Subcutaneous adipose tissue (tissue), 4 donors: ENCODE results near the gene PCLO. TPM values are rescaled to one million over a fixed set of nuclear protein-coding genes. Genes with fewer than 3 reads are reported as not detected.

Experiments
- CTCF ChIP-seq: fragments of 450-650 bp; IDR thresholded peaks from one replicate; pipeline ENCODE4 v1.5.1; 2016; ENCODE audit warnings: low read depth, mild to moderate bottlenecking, control low read depth, antibody characterized with exemption, moderate library complexity
- total RNA-seq, 4 donors: library from RNA; depleted of rRNA; stranded (reverse); fragments of >200 nt; gene quantifications; one replicate each; pipeline ENCODE4 v1.1.0, GENCODE V29; 2016

The PCLO gene
- total RNA-seq, 4 donors from 2014 or later, result 0.34 to 13.8 (median 4.2) TPM

- TF ChIP-seq CTCF, result no peak
Measured at GRCh38 chr7:83156006-83156405, 6.7 kb downstream of the PCLO start.

- no peak for TF ChIP-seq CTCF
Measured at GRCh38 chr7:83155407-83155806, 7.3 kb downstream of the PCLO start.

- no peak for TF ChIP-seq CTCF
Measured at GRCh38 chr7:83153419-83153818, 9.3 kb downstream of the PCLO start.

GRCh38 chr7:83150310-83150709 is 12.4 kb downstream of the PCLO start:
- no peak for TF ChIP-seq CTCF

- no peak for TF ChIP-seq CTCF
Measured at GRCh38 chr7:83149466-83149865, 13.2 kb downstream of the PCLO start.

GRCh38 chr7:83148776-83149175 is 13.9 kb downstream of the PCLO start:
- no peak for TF ChIP-seq CTCF

- TF ChIP-seq CTCF, result no peak
Measured at GRCh38 chr7:83143107-83143506, 19.6 kb downstream of the PCLO start.

GRCh38 chr7:83142365-83142764 is 20.3 kb downstream of the PCLO start:
- no peak for TF ChIP-seq CTCF
